MCF 10A (cell line): ENCODE data around the gene FAM210A. TPM values are rescaled to one million over a fixed set of nuclear protein-coding genes. Genes with fewer than 3 reads are reported as not detected.

Source experiments
- BruUV-seq: library from RNA; stranded (reverse); fragments of 400-500 nt; replicated peaks from 2 replicates; lab custom pipeline; 2021; lab: Mats Ljungman, UMichigan
- CTCF ChIA-PET: fragments of 300-600 bp; sonication (Branson Sonifier 250); formaldehyde crosslinking; extraction: SDS; loops from one replicate; lab custom pipeline; 2021; ENCODE audit warnings: antibody characterized with exemption, inconsistent platforms; lab: Yijun Ruan, JAX
- POLR2A ChIA-PET: fragments of 300-600, 350-650 bp; sonication (Branson Sonifier 250); formaldehyde crosslinking; extraction: SDS; loops from one replicate; lab custom pipeline; 2020; ENCODE audit warnings: antibody characterized with exemption, inconsistent platforms; lab: Yijun Ruan, JAX
- DNase-seq: peaks from one replicate; pipeline ENCODE4 v3.0.0-alpha.2; 2018; ENCODE audit not compliant: unreplicated experiment
- H3K27ac Mint-ChIP-seq: one replicate; pipeline ENCODE4 v1.8.0; 2022; ENCODE audit warnings: mild to moderate bottlenecking, low read depth, mixed read lengths; ENCODE audit not compliant: unreplicated experiment
- H3K27me3 Mint-ChIP-seq: one replicate; pipeline ENCODE4 v1.8.0; 2022; ENCODE audit warnings: mixed read lengths; ENCODE audit not compliant: insufficient read depth, unreplicated experiment
- H3K36me3 Mint-ChIP-seq: one replicate; pipeline ENCODE4 v1.8.0; 2022; ENCODE audit warnings: mild to moderate bottlenecking, moderate library complexity, mixed read lengths; ENCODE audit not compliant: insufficient read depth, unreplicated experiment
- H3K4me1 Mint-ChIP-seq: one replicate; pipeline ENCODE4 v1.8.0; 2022; ENCODE audit warnings: mixed read lengths; ENCODE audit not compliant: insufficient read depth, unreplicated experiment
- H3K4me3 Mint-ChIP-seq: one replicate; pipeline ENCODE4 v1.8.0; 2022; ENCODE audit warnings: mild to moderate bottlenecking, moderate library complexity, mixed read lengths; ENCODE audit not compliant: unreplicated experiment
- H3K9me3 Mint-ChIP-seq: one replicate; pipeline ENCODE4 v1.8.0; 2022; ENCODE audit warnings: mixed read lengths; ENCODE audit not compliant: unreplicated experiment
- CTCF ChIP-seq: fragments of 200-600 bp; IDR thresholded peaks from one replicate; pipeline ENCODE4 v1.8.0; 2022; ENCODE audit warnings: antibody characterized with exemption, mild to moderate bottlenecking; ENCODE audit not compliant: unreplicated experiment
- intact Hi-C: fragments of 100-400 bp; cut with micrococcal nuclease; formaldehyde crosslinking; loops from 2 replicates; pipeline ENCODE4 v1.14.1; 2022
- total RNA-seq: library from RNA; stranded (reverse); gene quantifications from 2 replicates; pipeline ENCODE4 v1.2.3, GENCODE V29; 2022

The FAM210A gene
- total RNA-seq, 1 experiment from 2014 or later, result 31.2 TPM

GRCh38 chr18:13625843-13626543 is 100.4 kb downstream of the FAM210A start:
- BruUV-seq, result no TSS peak
- intact Hi-C loops, result no loop called here
- no peak for DNase-seq
- Mint-ChIP-seq H3K9me3 (no peaks in the 10 kb centered on the region), H3K4me1 (no peaks in the 10 kb centered on the region), H3K36me3 (no peaks in the 10 kb centered on the region), H3K4me3 (no peak overlapping the region), H3K27me3 (peaks cover 21% of the 10 kb centered on the region), H3K27ac (no peak overlapping the region)
- TF ChIP-seq CTCF, result no peak
- CTCF ChIA-PET, result interaction anchor here (0.6 to 2.8 kb wide), 3 partner anchors 13 to 410 kb away, joined by 3 to 13 read pairs (median 4); no protein-coding TSS in a partner anchor
- POLR2A ChIA-PET, result interaction anchor here (0.6 kb wide), 1 partner anchor 38 kb away, joined by 3 read pairs; no protein-coding TSS in a partner anchor

GRCh38 chr18:13625355-13625754 is 101.0 kb downstream of the FAM210A start:
- no TSS peak for BruUV-seq
- H3K4me1 Mint-ChIP-seq, result no peaks in the 10 kb centered on the region
- H3K9me3 Mint-ChIP-seq, result no peaks in the 10 kb centered on the region
- H3K36me3 Mint-ChIP-seq, result no peaks in the 10 kb centered on the region
- intact Hi-C loops, result no loop called here
- H3K27me3 Mint-ChIP-seq, result peaks cover 21% of the 10 kb centered on the region
- no peak for TF ChIP-seq CTCF
- DNase-seq, result no peak
- H3K27ac Mint-ChIP-seq, result no peak overlapping the region
- POLR2A ChIA-PET, result no interaction called here
- no peak overlapping the region for H3K4me3 Mint-ChIP-seq
- CTCF ChIA-PET, result interaction anchor here (0.5 to 2.8 kb wide), 4 partner anchors 13 to 428 kb away, joined by 3 to 13 read pairs (median 4); no protein-coding TSS in a partner anchor

GRCh38 chr18:13624563-13625237 is 101.7 kb downstream of the FAM210A start:
- no peak for DNase-seq
- H3K36me3 Mint-ChIP-seq, result no peaks in the 10 kb centered on the region
- H3K4me3 Mint-ChIP-seq, result no peak overlapping the region
- H3K27ac Mint-ChIP-seq, result no peak overlapping the region
- CTCF ChIA-PET, result interaction anchor here (0.7 to 2.8 kb wide), 2 partner anchors 57 to 67 kb away, joined by 3 to 13 read pairs; no protein-coding TSS in a partner anchor
- TF ChIP-seq CTCF, result no peak
- intact Hi-C loops, result no loop called here
- no TSS peak for BruUV-seq
- POLR2A ChIA-PET, result no interaction called here
- H3K4me1 Mint-ChIP-seq, result no peaks in the 10 kb centered on the region
- no peaks in the 10 kb centered on the region for H3K9me3 Mint-ChIP-seq
- peaks cover 21% of the 10 kb centered on the region for H3K27me3 Mint-ChIP-seq

- POLR2A ChIA-PET, result no interaction called here
- H3K9me3 Mint-ChIP-seq, result no peaks in the 10 kb centered on the region
- BruUV-seq, result no TSS peak
- DNase-seq, result no peak
- intact Hi-C loops, result no loop called here
- no peaks in the 10 kb centered on the region for H3K36me3 Mint-ChIP-seq
- H3K4me1 Mint-ChIP-seq, result no peaks in the 10 kb centered on the region
- H3K27me3 Mint-ChIP-seq, result peaks cover 21% of the 10 kb centered on the region
- no peak overlapping the region for H3K27ac Mint-ChIP-seq
- CTCF ChIA-PET, result no interaction called here
- no peak overlapping the region for H3K4me3 Mint-ChIP-seq
- no peak for TF ChIP-seq CTCF
Observed at GRCh38 chr18:13623871-13624270, 102.5 kb downstream of the FAM210A start.
